LNCaP clone FGC (cell line): ENCODE results near the gene RB1.

Source experiments
- DNase-seq: peaks from one replicate; pipeline ENCODE4 v3.0.0-alpha.2; 2011; ENCODE audit warnings: low read depth
- H3K4me3 ChIP-seq: 2 replicates; pipeline ENCODE4 v1.5.1; 2011; ENCODE audit warnings: mild to moderate bottlenecking, low read depth, low read length, control low read depth
- CTCF ChIP-seq: IDR thresholded peaks from 2 replicates; pipeline ENCODE4 v1.5.1; 2012; ENCODE audit warnings: mild to moderate bottlenecking; ENCODE audit not compliant: control insufficient read depth, insufficient read depth; ENCODE audit errors: extremely low read depth

RB1 gene

GRCh38 chr13:48436661-48437288 is 133.2 kb downstream of the RB1 start:
- DNase-seq = no peak
- no peak overlapping the region for H3K4me3 ChIP-seq
- TF ChIP-seq CTCF = no peak

- TF ChIP-seq CTCF = no peak
- H3K4me3 ChIP-seq = no peak overlapping the region
- no peak for DNase-seq
Observed at GRCh38 chr13:48437371-48437770, 133.8 kb downstream of the RB1 start.

- no peak for DNase-seq
- TF ChIP-seq CTCF = no peak
- H3K4me3 ChIP-seq = no peak overlapping the region
Observed at GRCh38 chr13:48443442-48444208, 140.1 kb downstream of the RB1 start.

GRCh38 chr13:48446464-48446863 is 142.9 kb downstream of the RB1 start:
- DNase-seq = no peak
- no peak overlapping the region for H3K4me3 ChIP-seq
- TF ChIP-seq CTCF = no peak

GRCh38 chr13:48448285-48448958 is 144.9 kb downstream of the RB1 start:
- DNase-seq = peak; percentile 28
- TF ChIP-seq CTCF = no peak
- H3K4me3 ChIP-seq = no peak overlapping the region

- no peak for TF ChIP-seq CTCF
- peak overlapping the region; percentile 1; the same call in 1 of the 2 replicates for H3K4me3 ChIP-seq
- DNase-seq = no peak
Observed at GRCh38 chr13:48448959-48449614, 145.5 kb downstream of the RB1 start.
